GM23338 (cell line): ENCODE data around the gene MAN1B1. TPM values are rescaled to one million over a fixed set of nuclear protein-coding genes. Genes with fewer than 3 reads are reported as not detected.
A peak's percentile ranks its signal among the peaks of the same experiment; 100 is the strongest.

Experiments
- ATAC-seq: fragments of 200-7000 bp; cut with Tn5 transposase; 3 replicates; pipeline ENCODE4 v1.9.1; 2020
- DNase-seq: peaks from one replicate; pipeline ENCODE4 v3.0.0-alpha.2; 2015; ENCODE audit warnings: low spot score
- H2AFZ ChIP-seq: fragments of 200-600 bp; sonication (generic); 2 replicates; pipeline ENCODE4 v1.8.0; 2016; ENCODE audit warnings: antibody characterized with exemption, mild to moderate bottlenecking, moderate library complexity
- H3F3A ChIP-seq: fragments of 200-600 bp; sonication (generic); replicated peaks from 2 replicates; pipeline ENCODE4 v1.8.0; 2017; ENCODE audit warnings: antibody characterized with exemption, mixed run types, low read depth
- H3K27ac ChIP-seq: fragments of 200-600 bp; sonication (generic); 2 replicates; pipeline ENCODE4 v1.6.1; 2016; ENCODE audit warnings: low read depth
- H3K27me3 ChIP-seq: fragments of 200-600 bp; sonication (generic); 2 replicates; pipeline ENCODE4 v1.8.0; 2016; ENCODE audit warnings: mild to moderate bottlenecking, mixed run types, moderate library complexity; ENCODE audit not compliant: insufficient read depth
- H3K36me3 ChIP-seq: fragments of 200-600 bp; sonication (generic); 2 replicates; pipeline ENCODE4 v1.8.0; 2016; ENCODE audit warnings: mild to moderate bottlenecking; ENCODE audit not compliant: insufficient read depth
- H3K4me1 ChIP-seq: fragments of 200-600 bp; sonication (generic); 2 replicates; pipeline ENCODE4 v1.8.0; 2016; ENCODE audit warnings: mild to moderate bottlenecking, moderate library complexity; ENCODE audit not compliant: insufficient read depth
- H3K4me2 ChIP-seq: fragments of 200-600 bp; sonication (generic); 2 replicates; pipeline ENCODE4 v1.7.1; 2017; ENCODE audit warnings: mixed run types
- H3K4me3 ChIP-seq: fragments of 200-600 bp; sonication (generic); 2 replicates; pipeline ENCODE4 v1.6.1; 2016; ENCODE audit warnings: mixed run types
- H3K79me2 ChIP-seq: fragments of 200-600 bp; sonication (generic); replicated peaks from 2 replicates; pipeline ENCODE4 v1.8.0; 2017; ENCODE audit warnings: mild to moderate bottlenecking; ENCODE audit not compliant: insufficient read depth
- H3K9me2 ChIP-seq: fragments of 200-600 bp; sonication (generic); 2 replicates; pipeline ENCODE4 v1.8.0; 2017; ENCODE audit not compliant: insufficient read depth
- H4K20me1 ChIP-seq: fragments of 200-600 bp; sonication (generic); replicated peaks from 2 replicates; pipeline ENCODE4 v1.8.0; 2017; ENCODE audit warnings: mild to moderate bottlenecking; ENCODE audit not compliant: insufficient read depth
- H3K27ac Mint-ChIP-seq: 2 replicates; pipeline ENCODE4 v1.8.0; 2020; ENCODE audit warnings: inconsistent platforms, mild to moderate bottlenecking, moderate library complexity, mixed read lengths
- H3K27me3 Mint-ChIP-seq: 3 replicates; pipeline ENCODE4 v1.8.0; 2022; ENCODE audit warnings: low read depth, mild to moderate bottlenecking, moderate library complexity, mixed read lengths, inconsistent platforms; ENCODE audit not compliant: insufficient read depth, poor library complexity
- H3K36me3 Mint-ChIP-seq: 3 replicates; pipeline ENCODE4 v1.8.0; 2021; ENCODE audit warnings: low read depth, mild to moderate bottlenecking, inconsistent platforms, moderate library complexity, mixed read lengths
- H3K4me1 Mint-ChIP-seq: 3 replicates; pipeline ENCODE4 v1.8.0; 2020; ENCODE audit warnings: mild to moderate bottlenecking, inconsistent platforms, mixed read lengths
- H3K4me3 Mint-ChIP-seq: 3 replicates; pipeline ENCODE4 v1.8.0; 2021; ENCODE audit warnings: moderate library complexity, mild to moderate bottlenecking, inconsistent platforms, mixed read lengths
- H3K9me3 Mint-ChIP-seq: 3 replicates; pipeline ENCODE4 v1.8.0; 2020; ENCODE audit warnings: moderate library complexity, mild to moderate bottlenecking, inconsistent platforms, mixed read lengths
- CREB1 ChIP-seq: fragments of 250-450 bp; sonication (Bioruptor Pico); IDR thresholded peaks from 2 replicates; pipeline ENCODE4 v1.5.0; 2020; ENCODE audit warnings: low read depth, mild to moderate bottlenecking, moderate library complexity
- EZH2 ChIP-seq: fragments of 200-600 bp; sonication (generic); IDR thresholded peaks from one replicate; pipeline ENCODE4 v1.8.0; 2017; ENCODE audit warnings: antibody characterized with exemption, mild to moderate bottlenecking, low read depth; ENCODE audit not compliant: unreplicated experiment
- NANOG ChIP-seq: IDR thresholded peaks from 2 replicates; pipeline ENCODE4 v1.6.1; 2016; ENCODE audit warnings: antibody characterized with exemption, borderline replicate concordance
- POLR2AphosphoS5 ChIP-seq: IDR thresholded peaks from 2 replicates; pipeline ENCODE4 v1.6.1; 2016; ENCODE audit warnings: antibody characterized with exemption, low read depth
- STAT1 ChIP-seq: IDR thresholded peaks from one replicate; pipeline ENCODE4 v1.6.1; 2016; ENCODE audit warnings: antibody characterized with exemption; ENCODE audit not compliant: unreplicated experiment
- polyA plus RNA-seq: library from polyadenylated mRNA; unstranded; fragments of >200 nt; fragmentation: Nextera tagmentation; extraction: Ambion mirVana; gene quantifications from 2 replicates; pipeline ENCODE4 v1.2.1, GENCODE V29; 2016
- total RNA-seq: library from RNA; depleted of rRNA; stranded (reverse); fragments of >200 nt; shearing (Covaris generic); gene quantifications from 2 replicates; pipeline ENCODE4 v1.2.3, GENCODE V29; 2014
- TF ChIP-seq, protein P1 (sequence below): IDR thresholded peaks from one replicate; pipeline ENCODE4 v1.6.1; 2018; ENCODE audit warnings: antibody characterized with exemption; ENCODE audit not compliant: unreplicated experiment
- TF ChIP-seq, protein P2 (sequence below): fragments of 250-450 bp; sonication (Bioruptor Pico); IDR thresholded peaks from 2 replicates; pipeline ENCODE4 v1.5.0; 2020; ENCODE audit warnings: mild to moderate bottlenecking, moderate library complexity

Gene MAN1B1
- total and polyA plus RNA-seq, 2 experiments from 2014 or later, result 15.7 to 39.9 TPM

DNA sequence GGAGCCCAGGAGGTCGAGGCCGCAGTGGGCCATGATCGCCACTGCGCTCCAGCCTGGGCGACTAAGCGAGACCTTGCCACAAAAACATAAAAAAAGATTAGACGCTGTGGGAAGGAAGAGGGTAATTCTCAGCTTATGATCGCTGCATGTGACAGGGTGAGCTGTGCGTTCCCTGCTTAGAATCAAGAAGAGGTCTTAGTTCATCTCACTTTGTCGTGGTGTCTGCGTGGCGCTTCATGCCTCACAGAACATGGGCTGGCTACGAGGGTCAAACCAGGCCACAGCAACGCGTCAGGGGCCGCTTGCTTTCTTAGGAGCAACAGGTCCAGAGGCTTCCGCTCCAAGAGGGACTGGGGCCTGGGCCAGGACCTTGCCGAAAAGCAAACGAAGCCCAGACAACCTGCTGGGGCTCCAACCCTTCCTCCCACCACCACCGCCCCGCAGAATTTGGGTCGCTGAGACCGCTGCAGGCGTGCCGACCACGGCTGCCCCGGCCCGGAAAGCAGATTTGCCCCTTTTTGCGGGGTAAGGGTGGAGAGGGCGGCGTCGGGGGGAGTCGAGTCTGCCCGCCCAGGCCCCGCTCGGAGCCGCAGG is 42.2 kb downstream of the MAN1B1 start:
- no peaks in the 10 kb centered on the region for H3K9me2 ChIP-seq
- TF ChIP-seq EZH2, result peak; percentile 39
- no peak for TF ChIP-seq POLR2AphosphoS5
- TF ChIP-seq STAT1, result no peak
- TF ChIP-seq, protein P1, sequence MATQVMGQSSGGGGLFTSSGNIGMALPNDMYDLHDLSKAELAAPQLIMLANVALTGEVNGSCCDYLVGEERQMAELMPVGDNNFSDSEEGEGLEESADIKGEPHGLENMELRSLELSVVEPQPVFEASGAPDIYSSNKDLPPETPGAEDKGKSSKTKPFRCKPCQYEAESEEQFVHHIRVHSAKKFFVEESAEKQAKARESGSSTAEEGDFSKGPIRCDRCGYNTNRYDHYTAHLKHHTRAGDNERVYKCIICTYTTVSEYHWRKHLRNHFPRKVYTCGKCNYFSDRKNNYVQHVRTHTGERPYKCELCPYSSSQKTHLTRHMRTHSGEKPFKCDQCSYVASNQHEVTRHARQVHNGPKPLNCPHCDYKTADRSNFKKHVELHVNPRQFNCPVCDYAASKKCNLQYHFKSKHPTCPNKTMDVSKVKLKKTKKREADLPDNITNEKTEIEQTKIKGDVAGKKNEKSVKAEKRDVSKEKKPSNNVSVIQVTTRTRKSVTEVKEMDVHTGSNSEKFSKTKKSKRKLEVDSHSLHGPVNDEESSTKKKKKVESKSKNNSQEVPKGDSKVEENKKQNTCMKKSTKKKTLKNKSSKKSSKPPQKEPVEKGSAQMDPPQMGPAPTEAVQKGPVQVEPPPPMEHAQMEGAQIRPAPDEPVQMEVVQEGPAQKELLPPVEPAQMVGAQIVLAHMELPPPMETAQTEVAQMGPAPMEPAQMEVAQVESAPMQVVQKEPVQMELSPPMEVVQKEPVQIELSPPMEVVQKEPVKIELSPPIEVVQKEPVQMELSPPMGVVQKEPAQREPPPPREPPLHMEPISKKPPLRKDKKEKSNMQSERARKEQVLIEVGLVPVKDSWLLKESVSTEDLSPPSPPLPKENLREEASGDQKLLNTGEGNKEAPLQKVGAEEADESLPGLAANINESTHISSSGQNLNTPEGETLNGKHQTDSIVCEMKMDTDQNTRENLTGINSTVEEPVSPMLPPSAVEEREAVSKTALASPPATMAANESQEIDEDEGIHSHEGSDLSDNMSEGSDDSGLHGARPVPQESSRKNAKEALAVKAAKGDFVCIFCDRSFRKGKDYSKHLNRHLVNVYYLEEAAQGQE, result no peak
- peaks cover 21% of the 10 kb centered on the region for H3K27me3 ChIP-seq
- H3K79me2 ChIP-seq, result 0 out of 2 replicates have a peak, but pooled peaks cover 8% of the 10 kb centered on the region
- no peaks in the 10 kb centered on the region; the same call in 1 of the 2 replicates for H4K20me1 ChIP-seq
- H3K4me2 ChIP-seq, result peak overlapping the region; percentile 95
- peak overlapping the region; percentile 82 for H3K4me3 ChIP-seq
- Mint-ChIP-seq H3K27ac (no peak overlapping the region), H3K36me3 (no peaks in the 10 kb centered on the region; the same call in 2 of the 3 replicates), H3K9me3 (no peaks in the 10 kb centered on the region; the same call in 2 of the 3 replicates), H3K27me3 (peaks cover 8% of the 10 kb centered on the region), H3K4me1 (peaks cover 15% of the 10 kb centered on the region), H3K4me3 (peak overlapping the region; percentile 89)
- peak; percentile 21 for ATAC-seq
- H2AFZ ChIP-seq, result peak overlapping the region; percentile 90
- H3K27ac ChIP-seq, result no peak overlapping the region
- peaks cover 10% of the 10 kb centered on the region; the same call in 1 of the 2 replicates for H3K4me1 ChIP-seq
- no peaks in the 10 kb centered on the region for H3K36me3 ChIP-seq
- peak; percentile 57 for DNase-seq
- peaks cover 8% of the 10 kb centered on the region for H3F3A ChIP-seq

DNA sequence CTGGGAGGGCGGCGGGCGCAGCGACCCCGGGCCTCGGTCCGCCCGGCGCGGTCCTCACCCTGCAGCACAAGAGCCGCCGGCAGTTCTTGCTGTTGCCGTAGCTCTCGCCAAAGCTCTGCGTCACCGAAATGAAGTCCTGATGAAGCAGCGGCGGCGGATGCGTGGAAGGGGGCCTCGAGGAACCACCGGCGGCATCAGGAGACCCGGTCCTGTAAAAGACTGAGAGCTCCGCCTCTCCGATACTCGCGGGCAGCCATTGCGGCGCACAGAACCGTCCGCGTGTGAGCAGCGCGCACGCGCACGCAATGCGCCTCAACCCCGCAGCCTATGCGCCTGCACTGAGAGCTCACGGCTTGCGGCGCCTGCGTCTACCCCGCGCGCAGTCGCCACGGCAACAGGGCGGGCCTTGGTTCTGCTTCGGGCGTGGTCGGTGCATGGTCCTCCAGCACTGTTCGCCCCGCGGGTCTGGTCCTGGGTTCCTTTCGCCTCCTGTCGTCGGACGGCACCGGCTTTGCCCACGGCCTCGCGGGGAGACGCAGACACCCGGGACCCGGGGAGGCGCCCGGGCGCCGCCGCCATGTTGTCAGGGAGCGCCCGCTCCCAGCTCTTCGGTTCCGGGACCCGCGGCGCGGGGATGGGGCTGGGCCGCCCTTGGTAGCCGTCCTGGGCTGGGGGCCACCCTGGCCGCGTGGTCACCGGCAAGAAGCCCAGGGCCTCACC is 42.8 kb downstream of the MAN1B1 start:
- peak overlapping the region; percentile 95 for H3K4me2 ChIP-seq
- no peaks in the 10 kb centered on the region for H3K9me2 ChIP-seq
- H3K4me3 ChIP-seq, result peak overlapping the region; percentile 82
- DNase-seq (peak; percentile 94), ATAC-seq (peak; percentile 96)
- Mint-ChIP-seq H3K27me3 (peaks cover 8% of the 10 kb centered on the region), H3K4me1 (peaks cover 15% of the 10 kb centered on the region), H3K9me3 (no peaks in the 10 kb centered on the region; the same call in 2 of the 3 replicates), H3K36me3 (no peaks in the 10 kb centered on the region; the same call in 2 of the 3 replicates), H3K27ac (no peak overlapping the region), H3K4me3 (peak overlapping the region; percentile 89)
- peaks cover 10% of the 10 kb centered on the region; the same call in 1 of the 2 replicates for H3K4me1 ChIP-seq
- H2AFZ ChIP-seq, result peak overlapping the region; percentile 90
- H4K20me1 ChIP-seq, result no peaks in the 10 kb centered on the region; the same call in 1 of the 2 replicates
- 0 out of 2 replicates have a peak, but pooled peaks cover 8% of the 10 kb centered on the region for H3K79me2 ChIP-seq
- no peaks in the 10 kb centered on the region for H3K36me3 ChIP-seq
- TF ChIP-seq NANOG (no peak), CREB1 (peak; percentile 61; the same call in 1 of the 2 replicates)
- TF ChIP-seq, protein P2, sequence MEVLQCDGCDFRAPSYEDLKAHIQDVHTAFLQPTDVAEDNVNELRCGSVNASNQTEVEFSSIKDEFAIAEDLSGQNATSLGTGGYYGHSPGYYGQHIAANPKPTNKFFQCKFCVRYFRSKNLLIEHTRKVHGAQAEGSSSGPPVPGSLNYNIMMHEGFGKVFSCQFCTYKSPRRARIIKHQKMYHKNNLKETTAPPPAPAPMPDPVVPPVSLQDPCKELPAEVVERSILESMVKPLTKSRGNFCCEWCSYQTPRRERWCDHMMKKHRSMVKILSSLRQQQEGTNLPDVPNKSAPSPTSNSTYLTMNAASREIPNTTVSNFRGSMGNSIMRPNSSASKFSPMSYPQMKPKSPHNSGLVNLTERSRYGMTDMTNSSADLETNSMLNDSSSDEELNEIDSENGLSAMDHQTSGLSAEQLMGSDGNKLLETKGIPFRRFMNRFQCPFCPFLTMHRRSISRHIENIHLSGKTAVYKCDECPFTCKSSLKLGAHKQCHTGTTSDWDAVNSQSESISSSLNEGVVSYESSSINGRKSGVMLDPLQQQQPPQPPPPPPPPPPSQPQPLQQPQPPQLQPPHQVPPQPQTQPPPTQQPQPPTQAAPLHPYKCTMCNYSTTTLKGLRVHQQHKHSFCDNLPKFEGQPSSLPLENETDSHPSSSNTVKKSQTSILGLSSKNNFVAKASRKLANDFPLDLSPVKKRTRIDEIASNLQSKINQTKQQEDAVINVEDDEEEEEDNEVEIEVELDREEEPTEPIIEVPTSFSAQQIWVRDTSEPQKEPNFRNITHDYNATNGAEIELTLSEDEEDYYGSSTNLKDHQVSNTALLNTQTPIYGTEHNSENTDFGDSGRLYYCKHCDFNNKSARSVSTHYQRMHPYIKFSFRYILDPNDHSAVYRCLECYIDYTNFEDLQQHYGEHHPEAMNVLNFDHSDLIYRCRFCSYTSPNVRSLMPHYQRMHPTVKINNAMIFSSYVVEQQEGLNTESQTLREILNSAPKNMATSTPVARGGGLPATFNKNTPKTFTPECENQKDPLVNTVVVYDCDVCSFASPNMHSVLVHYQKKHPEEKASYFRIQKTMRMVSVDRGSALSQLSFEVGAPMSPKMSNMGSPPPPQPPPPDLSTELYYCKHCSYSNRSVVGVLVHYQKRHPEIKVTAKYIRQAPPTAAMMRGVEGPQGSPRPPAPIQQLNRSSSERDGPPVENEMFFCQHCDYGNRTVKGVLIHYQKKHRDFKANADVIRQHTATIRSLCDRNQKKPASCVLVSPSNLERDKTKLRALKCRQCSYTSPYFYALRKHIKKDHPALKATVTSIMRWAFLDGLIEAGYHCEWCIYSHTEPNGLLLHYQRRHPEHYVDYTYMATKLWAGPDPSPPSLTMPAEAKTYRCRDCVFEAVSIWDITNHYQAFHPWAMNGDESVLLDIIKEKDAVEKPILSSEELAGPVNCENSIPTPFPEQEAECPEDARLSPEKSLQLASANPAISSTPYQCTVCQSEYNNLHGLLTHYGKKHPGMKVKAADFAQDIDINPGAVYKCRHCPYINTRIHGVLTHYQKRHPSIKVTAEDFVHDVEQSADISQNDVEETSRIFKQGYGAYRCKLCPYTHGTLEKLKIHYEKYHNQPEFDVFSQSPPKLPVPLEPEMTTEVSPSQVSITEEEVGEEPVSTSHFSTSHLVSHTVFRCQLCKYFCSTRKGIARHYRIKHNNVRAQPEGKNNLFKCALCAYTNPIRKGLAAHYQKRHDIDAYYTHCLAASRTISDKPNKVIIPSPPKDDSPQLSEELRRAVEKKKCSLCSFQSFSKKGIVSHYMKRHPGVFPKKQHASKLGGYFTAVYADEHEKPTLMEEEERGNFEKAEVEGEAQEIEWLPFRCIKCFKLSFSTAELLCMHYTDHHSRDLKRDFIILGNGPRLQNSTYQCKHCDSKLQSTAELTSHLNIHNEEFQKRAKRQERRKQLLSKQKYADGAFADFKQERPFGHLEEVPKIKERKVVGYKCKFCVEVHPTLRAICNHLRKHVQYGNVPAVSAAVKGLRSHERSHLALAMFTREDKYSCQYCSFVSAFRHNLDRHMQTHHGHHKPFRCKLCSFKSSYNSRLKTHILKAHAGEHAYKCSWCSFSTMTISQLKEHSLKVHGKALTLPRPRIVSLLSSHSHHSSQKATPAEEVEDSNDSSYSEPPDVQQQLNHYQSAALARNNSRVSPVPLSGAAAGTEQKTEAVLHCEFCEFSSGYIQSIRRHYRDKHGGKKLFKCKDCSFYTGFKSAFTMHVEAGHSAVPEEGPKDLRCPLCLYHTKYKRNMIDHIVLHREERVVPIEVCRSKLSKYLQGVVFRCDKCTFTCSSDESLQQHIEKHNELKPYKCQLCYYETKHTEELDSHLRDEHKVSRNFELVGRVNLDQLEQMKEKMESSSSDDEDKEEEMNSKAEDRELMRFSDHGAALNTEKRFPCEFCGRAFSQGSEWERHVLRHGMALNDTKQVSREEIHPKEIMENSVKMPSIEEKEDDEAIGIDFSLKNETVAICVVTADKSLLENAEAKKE (CRISPR knock-in tag), result no peak
- peaks cover 21% of the 10 kb centered on the region for H3K27me3 ChIP-seq
- no peak overlapping the region for H3K27ac ChIP-seq
- H3F3A ChIP-seq, result peaks cover 8% of the 10 kb centered on the region
